HL-60 (cell line): ENCODE results near the gene NME3.

Experiments used
- CTCF ChIP-seq: IDR thresholded peaks from one replicate; pipeline ENCODE4 v1.5.1; 2011; ENCODE audit warnings: low read length, control low read depth, inconsistent platforms; ENCODE audit not compliant: insufficient read depth
- POLR2AphosphoS5 ChIP-seq: IDR thresholded peaks from 2 replicates; pipeline ENCODE4 v1.6.1; 2012; ENCODE audit warnings: low read depth
- SPI1 ChIP-seq: IDR thresholded peaks from 2 replicates; pipeline ENCODE4 v1.6.1; 2012; ENCODE audit warnings: low read depth, mild to moderate bottlenecking, borderline replicate concordance
- TF ChIP-seq, protein P1 (sequence below): IDR thresholded peaks from 2 replicates; pipeline ENCODE4 v1.6.1; 2012; ENCODE audit warnings: low read depth; ENCODE audit not compliant: insufficient replicate concordance

- TF ChIP-seq CTCF (peak; percentile 63), SPI1 (no peak), POLR2AphosphoS5 (no peak)
- TF ChIP-seq, protein P1, sequence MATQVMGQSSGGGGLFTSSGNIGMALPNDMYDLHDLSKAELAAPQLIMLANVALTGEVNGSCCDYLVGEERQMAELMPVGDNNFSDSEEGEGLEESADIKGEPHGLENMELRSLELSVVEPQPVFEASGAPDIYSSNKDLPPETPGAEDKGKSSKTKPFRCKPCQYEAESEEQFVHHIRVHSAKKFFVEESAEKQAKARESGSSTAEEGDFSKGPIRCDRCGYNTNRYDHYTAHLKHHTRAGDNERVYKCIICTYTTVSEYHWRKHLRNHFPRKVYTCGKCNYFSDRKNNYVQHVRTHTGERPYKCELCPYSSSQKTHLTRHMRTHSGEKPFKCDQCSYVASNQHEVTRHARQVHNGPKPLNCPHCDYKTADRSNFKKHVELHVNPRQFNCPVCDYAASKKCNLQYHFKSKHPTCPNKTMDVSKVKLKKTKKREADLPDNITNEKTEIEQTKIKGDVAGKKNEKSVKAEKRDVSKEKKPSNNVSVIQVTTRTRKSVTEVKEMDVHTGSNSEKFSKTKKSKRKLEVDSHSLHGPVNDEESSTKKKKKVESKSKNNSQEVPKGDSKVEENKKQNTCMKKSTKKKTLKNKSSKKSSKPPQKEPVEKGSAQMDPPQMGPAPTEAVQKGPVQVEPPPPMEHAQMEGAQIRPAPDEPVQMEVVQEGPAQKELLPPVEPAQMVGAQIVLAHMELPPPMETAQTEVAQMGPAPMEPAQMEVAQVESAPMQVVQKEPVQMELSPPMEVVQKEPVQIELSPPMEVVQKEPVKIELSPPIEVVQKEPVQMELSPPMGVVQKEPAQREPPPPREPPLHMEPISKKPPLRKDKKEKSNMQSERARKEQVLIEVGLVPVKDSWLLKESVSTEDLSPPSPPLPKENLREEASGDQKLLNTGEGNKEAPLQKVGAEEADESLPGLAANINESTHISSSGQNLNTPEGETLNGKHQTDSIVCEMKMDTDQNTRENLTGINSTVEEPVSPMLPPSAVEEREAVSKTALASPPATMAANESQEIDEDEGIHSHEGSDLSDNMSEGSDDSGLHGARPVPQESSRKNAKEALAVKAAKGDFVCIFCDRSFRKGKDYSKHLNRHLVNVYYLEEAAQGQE = no peak
Measured at GRCh38 chr16:1723450-1724147, 47.7 kb downstream of the NME3 start.
